Putamen (tissue), 1 donor: Measurements from ENCODE around the gene ZNF195.
"Not testable (repeated sequence)": the region's sequence is repeated elsewhere in the genome, so short reads cannot be mapped to it uniquely, and the experiment has no call there.

Source experiments
- DNase-seq: peaks from one replicate; pipeline ENCODE4 v3.0.0-alpha.2; 2016; ENCODE audit warnings: low spot score

The ZNF195 gene

DNA sequence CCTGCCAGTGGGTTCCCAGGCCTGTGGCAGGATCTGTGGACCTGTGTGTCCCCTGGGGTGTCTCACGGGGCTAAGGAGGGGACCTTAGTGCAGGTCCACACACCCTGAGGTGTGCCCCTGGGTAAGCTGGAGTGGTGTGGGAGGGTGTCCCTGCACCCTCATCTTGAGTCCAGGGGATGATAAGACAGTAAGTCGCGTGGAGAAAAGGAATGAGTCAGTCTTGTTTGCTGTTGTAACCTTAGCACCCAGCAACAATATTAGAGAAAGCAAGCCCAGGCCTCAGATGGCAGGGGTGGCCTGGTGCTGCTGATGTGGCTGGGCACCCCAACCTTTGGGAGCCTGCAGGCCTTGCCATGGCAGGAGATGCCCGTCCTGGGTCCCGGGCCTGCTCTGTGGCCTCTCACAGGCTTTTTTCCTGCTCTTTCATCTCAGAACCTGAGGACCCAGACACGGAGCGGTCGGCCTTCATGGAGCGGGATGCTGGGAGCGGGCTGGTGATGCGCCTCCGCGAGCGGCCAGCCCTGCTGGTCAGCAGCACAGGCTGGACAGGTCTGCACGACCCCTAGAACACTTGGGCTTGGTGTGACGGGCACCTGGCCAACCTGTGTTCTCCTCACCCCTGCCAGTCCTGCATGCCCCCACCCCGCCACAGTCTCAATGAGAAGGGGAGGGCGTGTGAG, 23.4 kb upstream of the ZNF195 start:
- DNase-seq = not testable (repeated sequence)

DNA sequence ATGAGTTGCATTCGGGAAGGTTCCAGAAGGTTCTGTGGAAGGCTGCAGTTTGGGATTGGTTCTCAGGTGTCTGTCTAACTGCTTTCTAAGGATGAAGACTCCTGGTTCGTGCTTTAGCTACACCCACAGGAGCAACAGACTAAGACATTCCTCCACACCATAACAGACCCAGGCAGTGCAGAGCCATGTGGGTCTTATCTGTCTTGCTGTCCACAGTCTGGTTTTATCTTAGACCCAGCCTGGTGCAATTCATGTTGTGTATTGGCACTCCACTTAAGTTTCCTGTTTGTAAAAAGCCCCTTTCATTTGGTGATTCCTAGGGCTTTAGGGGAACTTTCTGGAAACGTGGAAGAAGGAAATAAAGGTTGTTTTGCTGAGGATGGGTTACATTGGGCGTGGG, 22.1 kb upstream of the ZNF195 start:
- DNase-seq = not testable (repeated sequence)

DNA sequence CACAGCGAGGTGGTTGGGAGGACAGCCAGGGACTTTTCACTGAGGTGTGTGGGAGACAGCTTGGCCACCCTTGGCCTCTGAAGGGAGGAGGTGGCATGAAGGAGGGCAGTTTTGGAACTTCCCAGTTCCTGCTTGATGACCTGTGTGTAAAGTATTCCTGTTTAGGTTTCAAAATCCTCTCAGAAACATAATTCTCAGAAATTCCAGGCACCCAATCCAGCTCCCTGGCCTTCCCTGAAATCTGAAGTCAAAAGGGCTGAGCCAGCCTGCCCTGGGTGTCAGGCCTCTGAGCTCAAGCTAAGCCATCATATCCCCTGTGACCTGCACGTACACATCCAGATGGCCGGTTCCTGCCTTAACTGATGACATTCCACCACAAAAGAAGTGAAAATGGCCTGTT, 19.6 kb upstream of the ZNF195 start:
- not testable (repeated sequence) for DNase-seq

DNA sequence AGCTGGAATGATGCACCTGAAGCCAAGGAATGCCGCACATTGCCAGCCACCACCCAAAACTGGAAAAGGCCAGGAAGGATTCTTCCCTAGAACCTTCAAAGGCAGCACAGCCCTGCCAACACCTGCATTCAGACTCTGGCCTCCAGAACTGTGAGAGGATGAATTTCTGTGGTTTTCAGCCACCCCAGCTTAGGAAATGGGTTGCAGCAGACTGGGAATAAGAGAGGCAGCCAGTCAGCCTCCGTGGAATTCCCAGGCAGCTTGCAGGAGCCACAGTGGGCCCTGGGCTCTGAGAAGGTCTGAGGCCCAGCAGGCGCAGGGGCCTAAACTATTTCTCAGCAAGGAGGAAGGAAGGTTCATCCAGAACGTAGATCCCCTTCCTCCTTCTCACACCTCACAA, 19.2 kb upstream of the ZNF195 start:
- not testable (repeated sequence) for DNase-seq

DNA sequence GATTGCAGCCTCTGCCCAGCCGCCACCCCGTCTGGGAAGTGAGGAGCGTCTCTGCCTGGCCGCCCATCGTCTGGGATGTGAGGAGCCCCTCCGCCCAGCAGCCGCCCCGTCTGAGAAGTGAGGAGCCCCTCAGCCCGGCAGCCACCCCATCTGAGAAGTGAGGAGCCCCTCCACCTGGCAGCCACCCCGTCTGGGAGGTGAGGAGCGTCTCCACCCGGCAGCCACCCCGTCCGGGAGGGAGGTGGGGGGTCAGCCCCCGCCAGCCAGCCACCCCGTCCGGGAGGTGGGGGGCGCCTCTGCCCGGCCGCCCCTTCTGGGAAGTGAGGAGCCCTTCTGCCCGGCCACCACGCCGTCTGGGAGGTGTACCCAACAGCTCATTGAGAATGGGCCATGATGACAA, 18.3 kb upstream of the ZNF195 start:
- DNase-seq = not testable (repeated sequence)

DNA sequence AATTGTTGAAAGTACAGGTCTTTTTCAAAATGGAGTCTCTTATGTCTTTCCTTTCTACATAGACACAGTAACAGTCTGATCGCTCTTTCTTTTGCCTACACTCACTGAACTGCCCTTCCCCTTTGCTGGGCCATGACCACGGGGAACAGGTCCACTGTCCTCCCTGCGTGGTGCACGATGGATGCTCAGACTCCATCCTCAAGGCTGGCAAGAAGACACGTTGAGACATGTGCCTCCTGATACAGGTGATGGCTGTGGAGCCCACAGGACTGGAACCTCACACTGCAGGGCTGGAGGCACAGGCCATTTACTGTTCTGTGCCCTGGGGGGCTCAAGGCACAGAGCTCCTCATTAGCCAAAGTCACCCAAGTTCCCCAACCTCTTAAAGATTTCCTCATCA, 16.5 kb upstream of the ZNF195 start:
- DNase-seq = not testable (repeated sequence)

DNA sequence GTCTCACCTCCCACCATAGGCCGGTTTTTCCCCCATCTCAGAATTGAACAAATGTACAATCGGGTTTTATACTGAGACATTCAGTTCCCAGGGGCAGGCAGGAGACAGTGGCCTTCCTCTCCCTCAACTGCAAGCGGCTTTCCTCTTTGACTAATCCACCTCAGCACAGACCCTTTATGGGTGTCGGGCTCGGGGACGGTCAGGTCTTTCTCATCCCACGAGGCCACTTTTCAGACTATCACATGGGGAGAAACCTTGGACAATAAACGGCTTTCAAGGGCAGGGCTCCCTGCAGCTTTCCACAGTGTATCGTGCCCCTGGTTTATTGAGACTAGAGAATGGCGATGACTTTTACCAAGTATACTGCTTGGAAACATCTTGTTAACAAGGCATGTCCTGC, 16.0 kb upstream of the ZNF195 start:
- DNase-seq = not testable (repeated sequence)

DNA sequence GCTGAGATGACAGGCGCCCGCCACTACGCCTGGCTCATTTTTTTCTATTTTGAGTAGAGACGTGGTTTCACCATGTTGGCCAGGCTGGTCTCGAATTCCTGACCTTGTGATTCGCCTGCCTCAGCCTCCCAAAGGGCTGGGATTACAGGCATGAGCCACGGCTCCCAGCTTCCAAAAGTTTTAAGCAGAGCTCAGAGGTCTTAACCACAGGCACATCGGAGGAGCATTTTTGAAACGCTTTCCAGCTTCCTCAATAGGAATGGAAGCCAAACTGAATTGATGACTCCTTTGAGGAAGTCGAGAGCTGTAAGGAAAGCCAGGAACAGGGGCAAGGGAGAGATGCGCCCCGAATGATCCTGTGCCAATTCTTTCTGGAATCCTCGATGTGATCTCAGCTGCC, 14.5 kb upstream of the ZNF195 start:
- DNase-seq = not testable (repeated sequence)

DNA sequence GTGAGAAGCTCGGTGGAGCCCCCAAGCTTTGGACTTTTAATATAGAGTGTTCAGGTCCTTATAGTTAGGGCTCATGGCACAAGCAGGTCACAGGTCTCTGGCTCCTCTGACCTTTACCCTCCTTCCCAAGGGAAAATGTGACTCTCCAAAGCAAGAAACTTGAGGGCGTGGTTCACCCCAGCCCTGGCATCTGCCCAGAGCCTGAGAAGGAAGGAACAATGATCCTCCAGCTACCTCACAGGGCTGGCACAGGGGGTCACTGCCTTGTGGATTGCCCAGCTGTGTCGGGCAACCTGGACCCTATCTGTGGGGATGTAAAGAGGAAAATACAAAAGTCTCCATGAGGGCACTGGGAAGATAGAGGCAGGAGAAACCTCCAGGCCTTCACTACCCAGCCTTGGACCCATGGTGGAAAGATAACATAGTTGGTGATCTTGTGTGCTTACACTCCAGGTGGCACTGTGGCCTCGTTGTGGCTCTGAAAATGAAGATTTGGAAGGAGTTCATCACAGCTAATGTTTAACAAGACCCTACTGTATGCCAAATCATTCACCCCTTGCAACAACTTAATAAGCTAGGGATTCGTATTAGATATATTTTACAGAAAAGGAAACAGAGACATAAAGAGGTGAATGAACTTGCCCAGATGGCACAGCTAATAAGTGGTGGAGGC, 3.8 kb upstream of the ZNF195 start:
- no peak for DNase-seq

DNA sequence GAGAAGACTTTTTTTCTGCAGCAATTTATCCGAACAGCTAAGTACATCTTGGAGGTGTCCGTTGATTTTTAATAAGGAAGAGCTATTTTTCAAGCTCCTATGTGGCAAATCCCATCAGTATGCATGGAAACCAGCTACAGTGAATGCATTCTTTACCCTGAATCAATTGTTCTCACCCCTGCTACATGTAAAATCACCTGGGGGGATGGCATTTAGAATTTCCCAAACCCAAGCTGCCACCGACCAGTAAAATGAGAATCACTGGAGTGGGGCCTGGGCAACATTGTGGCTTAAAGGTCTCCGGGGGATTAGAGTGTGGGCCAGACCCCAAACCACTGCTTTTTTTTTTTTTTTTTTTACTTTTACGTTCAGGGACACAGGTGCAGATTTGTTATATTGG, 2.8 kb upstream of the ZNF195 start:
- no peak for DNase-seq

DNA sequence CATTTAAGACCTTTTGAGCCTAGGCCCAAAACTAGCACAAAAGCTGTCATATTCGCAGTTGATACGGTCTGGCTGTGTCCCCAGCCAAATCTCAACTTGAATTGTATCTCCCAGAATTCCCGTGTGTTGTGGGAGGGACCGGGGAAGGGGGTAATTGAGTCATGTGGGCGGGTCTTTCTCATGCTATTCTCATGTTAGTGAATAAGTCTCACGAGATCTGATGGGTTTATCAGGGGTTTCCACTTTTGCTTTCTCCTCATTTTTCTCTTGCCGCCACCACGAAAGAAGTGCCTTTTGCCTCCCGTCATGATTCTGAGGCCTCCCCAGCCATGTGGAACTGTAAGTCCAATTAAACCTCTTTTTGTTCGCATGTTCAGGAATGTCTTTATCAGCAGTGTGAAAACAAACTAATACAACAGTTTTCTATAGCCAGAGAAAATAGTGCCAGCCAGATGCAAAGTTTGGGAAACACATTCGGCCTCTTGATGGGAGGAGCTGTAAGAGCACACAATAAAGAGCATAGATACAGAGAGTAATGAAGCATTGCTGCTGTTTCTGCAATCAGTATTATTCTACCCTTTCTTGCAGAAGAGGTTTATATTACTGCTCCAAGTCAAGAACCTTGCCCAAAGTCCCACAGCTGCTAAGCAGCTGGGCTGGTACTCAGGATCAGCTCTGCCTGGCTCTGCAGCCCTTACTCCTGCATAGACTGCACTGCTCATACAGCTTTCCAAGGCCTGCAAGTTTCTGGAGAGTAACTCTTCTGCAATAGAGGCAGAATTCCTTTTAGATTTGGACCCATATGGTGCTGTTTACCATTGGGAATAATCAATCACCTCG, 2.0 kb upstream of the ZNF195 start:
- DNase-seq = no peak

DNA sequence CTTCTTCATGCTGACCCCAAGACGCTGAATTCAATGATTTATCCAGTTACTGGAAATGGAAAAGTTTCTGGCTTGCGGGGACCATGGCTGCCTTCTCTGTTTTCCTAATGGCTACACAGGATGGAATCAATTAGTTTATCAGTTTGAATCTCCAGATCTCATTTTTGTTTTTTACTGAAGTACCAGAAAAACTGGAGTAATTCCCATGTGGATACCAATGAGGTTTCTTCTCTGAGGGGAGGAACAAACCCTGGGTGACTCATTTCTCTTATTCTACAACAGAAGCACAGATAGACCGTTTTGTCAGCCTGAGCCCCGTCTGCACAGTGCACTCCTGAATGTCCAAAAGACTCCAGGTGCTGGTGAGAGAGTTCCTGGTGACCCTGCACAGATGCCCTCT, 3.4 kb downstream of the ZNF195 start:
- DNase-seq = no peak

DNA sequence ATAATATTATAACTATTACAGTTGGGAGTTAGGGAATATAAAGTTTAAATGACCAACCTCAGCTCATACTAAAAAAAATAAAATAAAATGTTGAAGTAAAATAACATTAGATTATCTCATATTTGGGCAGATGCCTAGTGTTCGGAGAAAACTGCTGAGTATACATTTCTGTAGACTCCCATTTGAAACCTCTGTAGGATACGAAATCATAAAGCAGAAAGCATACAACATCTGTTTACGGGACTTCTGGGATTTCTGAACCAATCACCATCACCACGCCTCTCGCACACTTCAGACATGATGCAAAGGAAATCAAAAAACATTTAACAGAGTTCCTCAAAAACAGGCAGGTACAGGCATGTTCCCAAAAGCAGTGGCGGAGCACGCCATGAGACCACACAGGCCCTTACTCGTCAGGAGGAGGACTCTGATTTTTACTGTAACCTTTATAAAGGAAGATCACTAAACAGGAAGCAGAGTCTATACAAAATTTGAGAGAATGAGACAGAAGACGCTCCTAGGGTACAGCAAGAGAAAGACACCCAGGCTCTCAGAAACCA, 8.6 kb downstream of the ZNF195 start:
- no peak for DNase-seq

DNA sequence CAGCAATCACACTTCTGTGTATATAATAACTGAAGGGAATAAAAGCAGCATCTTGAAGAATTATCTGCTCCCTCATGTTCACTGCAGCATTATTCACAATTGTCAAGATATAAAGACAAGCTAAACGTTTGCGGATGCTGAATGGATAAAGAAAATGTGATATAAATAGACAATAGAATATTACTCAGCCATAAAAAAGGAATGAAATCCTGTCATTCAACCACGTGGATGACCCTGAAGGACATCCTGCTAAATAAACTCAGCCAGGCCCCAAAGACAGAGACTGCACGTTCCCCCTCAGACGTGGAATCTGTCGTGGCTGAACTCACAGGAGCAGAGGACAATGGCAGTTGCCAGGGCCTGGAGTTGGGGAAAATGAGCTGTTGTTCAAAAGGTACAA, 9.6 kb downstream of the ZNF195 start:
- DNase-seq = no peak

DNA sequence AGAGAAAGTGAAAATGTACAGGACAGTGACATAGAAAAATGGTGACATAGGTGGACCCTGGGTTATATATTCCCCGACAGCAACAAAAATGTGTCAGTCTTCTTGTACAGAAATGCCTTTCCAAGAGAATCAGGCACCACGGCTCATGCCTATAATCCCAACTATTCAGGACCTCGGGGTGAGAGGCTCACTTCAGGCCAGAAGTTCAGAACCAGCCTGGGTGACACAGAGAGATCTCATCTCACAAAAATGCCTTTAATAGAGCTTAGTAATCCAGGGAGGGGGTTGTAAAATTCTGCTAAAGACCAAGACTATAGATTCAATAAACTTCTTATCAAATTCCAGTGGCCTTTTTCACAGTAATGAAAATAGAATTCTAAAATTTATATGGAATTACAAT, 10.7 kb downstream of the ZNF195 start:
- no peak for DNase-seq

DNA sequence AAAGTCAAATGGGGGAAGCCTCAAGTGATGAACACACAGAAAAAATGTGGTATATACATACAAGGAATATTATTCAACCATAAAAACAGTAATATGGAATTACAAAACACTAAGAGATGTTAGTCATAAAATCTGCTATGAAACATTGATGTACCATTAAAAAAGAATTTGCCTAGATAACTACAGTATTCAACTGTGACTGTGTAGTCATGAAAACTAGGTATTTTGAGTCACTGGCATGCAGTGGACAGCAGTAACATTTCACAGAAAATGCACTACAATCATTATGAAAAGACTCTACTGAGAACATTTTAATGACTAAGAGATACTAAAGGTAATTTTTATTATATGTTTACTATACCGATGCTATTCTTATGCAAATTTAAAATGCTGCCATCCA, 11.7 kb downstream of the ZNF195 start:
- no peak for DNase-seq

DNA sequence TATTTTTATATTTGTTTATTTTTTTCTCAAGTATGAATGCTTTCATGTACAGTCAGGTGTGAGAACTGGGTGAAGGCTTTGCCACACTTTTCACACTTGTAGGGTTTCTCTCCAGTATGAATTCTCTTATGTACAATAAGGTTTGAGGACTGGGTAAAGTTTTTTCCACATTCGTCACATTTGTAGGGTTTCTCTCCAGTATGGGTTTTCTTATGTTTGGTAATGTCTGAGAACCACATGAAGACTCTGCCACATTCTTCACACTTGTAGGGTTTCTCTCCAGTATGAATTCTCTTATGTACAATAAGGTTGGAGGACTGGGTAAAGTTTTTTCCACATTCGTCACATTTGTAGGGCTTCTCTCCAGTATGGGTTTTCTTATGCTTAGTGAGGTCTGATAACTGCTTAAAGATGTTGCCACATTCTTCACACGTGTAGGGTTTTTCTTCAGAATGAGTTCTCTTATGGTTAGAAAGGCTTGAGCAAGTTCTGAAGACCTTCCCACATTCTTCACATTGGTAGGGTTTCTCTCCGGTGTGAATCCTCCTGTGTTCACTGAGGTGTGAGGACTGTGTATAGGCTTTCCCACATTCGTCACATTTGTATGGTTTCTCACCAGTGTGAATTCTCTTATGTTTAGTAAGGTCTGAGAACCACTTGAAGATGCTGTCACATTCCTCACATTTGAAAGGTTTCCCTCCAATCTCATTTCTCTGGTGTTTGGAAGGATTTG, 19.7 kb downstream of the ZNF195 start:
- DNase-seq = no peak

DNA sequence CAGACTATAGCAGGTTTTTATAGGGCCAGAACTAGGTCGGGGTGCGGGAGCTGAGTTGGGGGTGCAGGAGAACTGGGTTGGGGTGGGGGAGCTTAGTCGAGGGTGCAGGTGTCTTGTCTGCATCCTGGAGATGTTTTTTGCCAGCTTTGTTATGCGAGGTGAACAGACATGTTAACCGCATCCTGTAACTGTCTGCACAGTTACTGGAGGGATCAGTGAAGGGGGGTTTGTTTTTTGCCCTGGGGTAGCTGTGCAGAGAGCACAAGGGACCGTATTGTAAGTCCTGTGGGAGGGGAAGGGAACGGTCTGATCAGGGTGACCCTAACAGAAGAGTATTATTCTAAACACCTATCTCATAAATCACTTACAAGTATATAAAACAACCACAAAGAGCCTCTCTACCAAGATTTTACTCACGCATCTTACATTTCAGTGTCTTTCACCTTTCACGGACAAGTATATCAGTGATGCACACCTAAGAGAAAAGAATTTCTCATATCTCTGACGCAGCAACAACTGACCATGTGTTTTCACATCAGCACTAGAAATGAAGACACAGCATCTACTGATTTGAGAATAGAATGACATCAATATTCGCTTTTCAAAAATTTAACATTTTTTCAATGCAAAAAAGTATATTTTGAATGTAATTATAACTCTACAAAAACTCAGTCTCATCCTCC, 20.8 kb downstream of the ZNF195 start:
- DNase-seq = no peak

DNA sequence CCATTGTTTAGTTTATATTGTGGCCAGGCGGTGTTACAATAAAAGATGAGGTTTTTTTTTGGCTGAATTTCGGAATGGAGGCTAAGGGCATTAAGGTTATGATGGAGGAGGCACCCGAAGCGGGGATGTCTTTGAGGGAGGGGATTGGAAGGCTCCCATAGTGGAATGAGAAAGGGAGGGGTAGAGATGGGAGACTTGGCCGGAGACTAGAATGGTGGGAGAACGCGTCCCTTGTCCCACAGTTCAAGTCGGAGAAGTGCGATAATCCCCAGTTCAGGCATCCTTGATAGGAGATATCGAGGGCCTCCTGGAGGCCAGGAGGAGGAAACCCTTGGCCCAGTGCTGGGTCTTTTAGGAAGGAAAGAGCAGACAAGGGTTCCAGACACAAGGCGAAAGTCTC, 21.6 kb downstream of the ZNF195 start:
- no peak for DNase-seq

DNA sequence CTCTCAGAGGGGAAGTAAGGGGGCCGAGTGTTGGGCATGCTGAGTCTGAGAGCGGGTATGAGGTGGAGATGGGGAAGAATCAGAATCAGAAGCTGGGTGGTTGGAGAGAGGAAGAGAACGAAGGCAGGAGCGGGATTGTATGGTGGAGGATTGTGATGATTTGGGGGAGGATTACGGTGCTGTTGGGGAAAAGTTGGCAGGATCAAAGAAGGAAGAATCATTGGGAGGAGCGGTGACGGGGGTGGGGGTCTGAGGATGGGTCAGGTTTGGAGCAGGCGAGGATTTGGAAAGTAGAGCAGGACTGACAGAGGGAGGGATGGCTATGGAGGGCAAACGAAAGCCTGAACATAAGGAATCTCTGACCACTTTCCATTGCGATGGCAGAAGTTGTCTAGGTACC, 22.1 kb downstream of the ZNF195 start:
- DNase-seq = no peak

DNA sequence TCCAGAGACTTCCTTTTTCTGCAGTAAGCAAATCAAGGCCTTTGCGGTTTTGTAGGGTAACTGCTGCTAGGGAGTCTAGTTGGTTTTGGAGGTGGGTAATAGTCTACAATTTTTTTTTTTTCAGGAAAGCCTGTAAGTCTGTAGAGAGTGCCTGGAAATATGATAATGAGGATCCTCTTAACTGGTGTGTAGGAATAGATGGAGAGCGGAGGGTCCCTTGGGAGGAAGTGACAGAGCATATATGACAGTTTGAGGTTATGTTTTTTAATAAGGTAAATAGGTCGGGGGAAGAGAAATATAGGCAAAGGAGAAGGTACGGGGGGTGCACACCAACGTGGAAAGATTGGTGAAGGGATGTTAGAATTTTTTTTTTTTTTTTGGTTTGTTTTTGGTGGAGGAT, 25.9 kb downstream of the ZNF195 start:
- no peak for DNase-seq
